ENCODE data around the gene SMKR1. TPM values are rescaled to one million over a fixed set of nuclear protein-coding genes. Genes with fewer than 3 reads are reported as not detected.

The SMKR1 gene
- total RNA-seq, 1 experiment from 2014 or later, result 0.98 TPM

GRCh38 chr7:129550693-129551360 lies 48.5 kb downstream of the SMKR1 start:
- no peak for DNase-seq (ENCODE audit: low read depth, low spot score)
- in situ Hi-C loops (cut with HindIII; ENCODE audit: low pct_unique_long_range_greater_than_20kb, low sequenced_read_pairs), result no loop called here

GRCh38 chr7:129553899-129554461 lies 51.6 kb downstream of the SMKR1 start:
- DNase-seq (ENCODE audit: low read depth, low spot score), result peak; percentile 93
- in situ Hi-C loops (cut with HindIII; ENCODE audit: low pct_unique_long_range_greater_than_20kb, low sequenced_read_pairs), result no loop called here

- in situ Hi-C loops (cut with HindIII; ENCODE audit: low pct_unique_long_range_greater_than_20kb, low sequenced_read_pairs), result no loop called here
- no peak for DNase-seq (ENCODE audit: low read depth, low spot score)
These were observed 54.3 kb downstream of the SMKR1 start for GRCh38 chr7:129556607-129557133.

- in situ Hi-C loops (cut with HindIII; ENCODE audit: low pct_unique_long_range_greater_than_20kb, low sequenced_read_pairs), result no loop called here
- DNase-seq (ENCODE audit: low read depth, low spot score), result no peak
These were observed 55.6 kb downstream of the SMKR1 start for GRCh38 chr7:129557686-129558481.

GRCh38 chr7:129559564-129559963 lies 57.2 kb downstream of the SMKR1 start:
- in situ Hi-C loops (cut with HindIII; ENCODE audit: low pct_unique_long_range_greater_than_20kb, low sequenced_read_pairs), result no loop called here
- no peak for DNase-seq (ENCODE audit: low read depth, low spot score)

GRCh38 chr7:129560831-129561230 lies 58.5 kb downstream of the SMKR1 start:
- in situ Hi-C loops (cut with HindIII; ENCODE audit: low pct_unique_long_range_greater_than_20kb, low sequenced_read_pairs), result no loop called here
- DNase-seq (ENCODE audit: low read depth, low spot score), result no peak

- in situ Hi-C loops (cut with HindIII; ENCODE audit: low pct_unique_long_range_greater_than_20kb, low sequenced_read_pairs), result no loop called here
These were observed 59.5 kb downstream of the SMKR1 start for GRCh38 chr7:129561677-129562359.

More at GRCh38 chr7:129561677-129562359, 59.5 kb downstream of the SMKR1 start:
- no peak for DNase-seq (ENCODE audit: low read depth, low spot score)

Small RNAs within 50 kb of the gene (small RNA-seq; reads per million reads assigned to genes)
- 0 reads per million in 2 experiments for gene RNU1-72P
- 0 reads per million in 2 experiments for gene SNRPGP3

Other genes with a start within 250 kb of the SMKR1 start
- gene STRIP2, start 68.1 kb upstream of the SMKR1 start, total RNA-seq (2014; rRNA removed; shearing (Covaris generic)), result 12.1 and 12.2 TPM in 2 replicates
- 6.7 and 12.4 TPM in 2 replicates for gene NRF1, start 109.2 kb downstream of the SMKR1 start, total RNA-seq (2014; rRNA removed; shearing (Covaris generic))

All from SK-MEL-5 (cell line).